HepG2 (cell line): ENCODE results near the gene OR7D2. TPM values are rescaled to one million over a fixed set of nuclear protein-coding genes. Genes with fewer than 3 reads are reported as not detected.

Experiments
- CCDC6 ChIP-seq: sonication (generic); formaldehyde crosslinking; IDR thresholded peaks from 2 replicates; pipeline ENCODE4 v1.8.1; 2022; ENCODE audit warnings: mild to moderate bottlenecking, missing genetic modification reagents, moderate library complexity
- ELF4 ChIP-seq: sonication (generic); formaldehyde crosslinking; IDR thresholded peaks from 2 replicates; pipeline ENCODE4 v1.5.0; 2020; ENCODE audit warnings: missing genetic modification reagents, mild to moderate bottlenecking, moderate library complexity, borderline replicate concordance
- GMEB2 ChIP-seq: IDR thresholded peaks from 2 replicates; pipeline ENCODE4 v1.6.1; 2016; ENCODE audit warnings: missing biosample characterization, missing genetic modification reagents, low read depth
- HNRNPH1 ChIP-seq: fragments of 200-400 bp; formaldehyde crosslinking; optimal IDR thresholded peaks from 2 replicates; pipeline ENCODE3; 2017; ENCODE audit warnings: mild to moderate bottlenecking, low read depth, low read length
- JUNB ChIP-seq: sonication (generic); formaldehyde crosslinking; IDR thresholded peaks from 2 replicates; pipeline ENCODE4 v1.8.0; 2022; ENCODE audit warnings: missing genetic modification reagents, mild to moderate bottlenecking, borderline replicate concordance
- KAT2B ChIP-seq: fragments of 150-350 bp; IDR thresholded peaks from 2 replicates; pipeline ENCODE4 v1.6.1; 2014; ENCODE audit warnings: low read depth, low read length, borderline replicate concordance
- SALL1 ChIP-seq: sonication (generic); formaldehyde crosslinking; IDR thresholded peaks from 2 replicates; pipeline ENCODE4 v1.8.0; 2022; ENCODE audit warnings: mild to moderate bottlenecking, missing genetic modification reagents
- SIX1 ChIP-seq: sonication (generic); formaldehyde crosslinking; IDR thresholded peaks from 2 replicates; pipeline ENCODE4 v1.4.0; 2020; ENCODE audit warnings: missing genetic modification reagents, borderline replicate concordance
- SNAPC4 ChIP-seq: sonication (generic); formaldehyde crosslinking; IDR thresholded peaks from 2 replicates; pipeline ENCODE4 v1.4.0; 2020; ENCODE audit warnings: mild to moderate bottlenecking, missing genetic modification reagents
- TAF1 ChIP-seq: sonication (generic); formaldehyde crosslinking; IDR thresholded peaks from 2 replicates; pipeline ENCODE4 v1.4.0; 2020; ENCODE audit warnings: missing genetic modification reagents
- THYN1 ChIP-seq: sonication (generic); formaldehyde crosslinking; IDR thresholded peaks from 2 replicates; pipeline ENCODE4 v1.8.1; 2023; ENCODE audit warnings: low read depth, mild to moderate bottlenecking, moderate library complexity, missing genetic modification reagents, borderline replicate concordance
- ZNF337 ChIP-seq: sonication (generic); formaldehyde crosslinking; IDR thresholded peaks from 2 replicates; pipeline ENCODE4 v1.5.1; 2020; ENCODE audit warnings: missing genetic modification reagents, low read depth, mild to moderate bottlenecking, borderline replicate concordance
- ZNF460 ChIP-seq: sonication (generic); formaldehyde crosslinking; IDR thresholded peaks from 2 replicates; pipeline ENCODE4 v1.5.1; 2020; ENCODE audit warnings: missing genetic modification reagents, mild to moderate bottlenecking, borderline replicate concordance
- ZNF691 ChIP-seq: sonication (generic); formaldehyde crosslinking; IDR thresholded peaks from 2 replicates; pipeline ENCODE4 v1.4.0; 2020; ENCODE audit warnings: missing genetic modification reagents, low read depth, mild to moderate bottlenecking, borderline replicate concordance
- ZNF746 ChIP-seq: sonication (generic); formaldehyde crosslinking; IDR thresholded peaks from 2 replicates; pipeline ENCODE4 v1.8.0; 2022; ENCODE audit warnings: mild to moderate bottlenecking, missing genetic modification reagents
- ZNF878 ChIP-seq: sonication (generic); formaldehyde crosslinking; IDR thresholded peaks from 2 replicates; pipeline ENCODE4 v1.8.1; 2023; ENCODE audit warnings: mild to moderate bottlenecking, missing genetic modification reagents, moderate library complexity
- ZSCAN29 ChIP-seq: sonication (generic); formaldehyde crosslinking; conservative IDR thresholded peaks from 2 replicates; pipeline ENCODE4 v1.4.0; 2020; ENCODE audit warnings: mild to moderate bottlenecking, missing genetic modification reagents
- ZSCAN5A ChIP-seq: sonication (generic); formaldehyde crosslinking; IDR thresholded peaks from 2 replicates; pipeline ENCODE4 v1.8.0; 2022; ENCODE audit warnings: mild to moderate bottlenecking, missing genetic modification reagents, borderline replicate concordance
- polyA plus RNA-seq, 8 experiments: library from polyadenylated mRNA; depleted of rRNA in 3 of 8; stranded (reverse) in 7 of 8; unstranded in 1 of 8; fragments of >200 nt; fragmentation: Illumina TruSeq in 4 of 8; extraction: Trizol in 4 of 8; gene quantifications; 2 replicates each; pipeline versions ENCODE4 v1.2.1 to v1.2.3, GENCODE V29; 2011 to 2016; ENCODE audit warnings: low read depth in 4 of 8, missing spikeins in 1 of 8, mixed read lengths in 1 of 8; ENCODE audit not compliant: insufficient read depth in 1 of 8
- total RNA-seq, 5 experiments: library from RNA; depleted of rRNA; stranded (reverse); fragments of >200 nt; fragmentation: Illumina TruSeq; extraction: Trizol; gene quantifications; 2 replicates each; pipeline ENCODE4 v1.2.3, GENCODE V29; 2016; ENCODE audit warnings: low read depth in 1 of 5

Gene OR7D2
- total and polyA plus RNA-seq, 2 of the 13 experiments (the other 11 are each of a cell fraction or from before 2014, with no cell fraction given) = 0.07 TPM; not detected in 1

GRCh38 chr19:9205501-9206113 is 26.8 kb downstream of the OR7D2 start (continued):
- TF ChIP-seq ZNF878 (CRISPR knock-in tag) (no peak), CCDC6 (CRISPR knock-in tag) (no peak), ZNF337 (CRISPR knock-in tag) (no peak), ZNF746 (CRISPR knock-in tag) (no peak), KAT2B (no peak), THYN1 (CRISPR knock-in tag) (no peak), SALL1 (CRISPR knock-in tag) (0 out of 2 replicates have a peak, but pooled peaks have one; percentile 16), ZSCAN5A (CRISPR knock-in tag) (no peak), TAF1 (CRISPR knock-in tag) (no peak), ZNF460 (CRISPR knock-in tag) (no peak), JUNB (CRISPR knock-in tag) (no peak), ZNF691 (CRISPR knock-in tag) (no peak), ZSCAN29 (no peak), SIX1 (CRISPR knock-in tag) (no peak), GMEB2 (no peak), SNAPC4 (CRISPR knock-in tag) (no peak), HNRNPH1 (no peak), ELF4 (CRISPR knock-in tag) (no peak)
